Naive thymus-derived CD8-positive, alpha-beta T cell (primary cell): Measurements from ENCODE around the gene BEND7. TPM values are rescaled to one million over a fixed set of nuclear protein-coding genes. Genes with fewer than 3 reads are reported as not detected.
"Not testable (repeated sequence)": the region's sequence is repeated elsewhere in the genome, so short reads cannot be mapped to it uniquely, and the experiment has no call there.

Experiments used
- ATAC-seq, 2 donors: fragments of 150-1000 bp; cut with Tn5 transposase in 1 of 2; sonication (Bioruptor Pico), chemical (Tn5 transposase) in 1 of 2; 1 replicate in 1 of 2; 2 replicates in 1 of 2; pipeline ENCODE4 v1.10.0; 2021; ENCODE audit warnings: mild to moderate bottlenecking in 2 of 2, moderate library complexity in 2 of 2
- POLR2A ChIA-PET: fragments of 350-600 bp; sonication (Branson Sonifier 250); formaldehyde crosslinking; loops from one replicate; lab custom pipeline; 2021; ENCODE audit warnings: antibody characterized with exemption; lab: Charles Lee
- DNase-seq, 10 donors: peaks; one replicate each; pipeline versions ENCODE4 v3.0.0 to v3.0.0-alpha.2; 2020 to 2022
- H3K27ac Mint-ChIP-seq, 10 donors: one replicate each; pipeline ENCODE4 v1.8.0; 2020 to 2022; ENCODE audit warnings: mild to moderate bottlenecking in 10 of 10, mixed read lengths in 10 of 10, moderate library complexity in 4 of 10, inconsistent platforms in 1 of 10
- H3K27me3 Mint-ChIP-seq, 5 donors: one replicate each; pipeline ENCODE4 v1.8.0; 2021 to 2022; ENCODE audit warnings: mixed read lengths in 5 of 5
- H3K36me3 Mint-ChIP-seq, 3 donors: one replicate each; pipeline ENCODE4 v1.8.0; 2020 to 2022; ENCODE audit warnings: mixed read lengths in 3 of 3, mild to moderate bottlenecking in 2 of 3, inconsistent platforms in 1 of 3
- H3K4me1 Mint-ChIP-seq, 4 donors: one replicate each; pipeline ENCODE4 v1.8.0; 2021 to 2022; ENCODE audit warnings: mixed read lengths in 4 of 4
- H3K4me3 Mint-ChIP-seq, 10 donors: one replicate each; pipeline ENCODE4 v1.8.0; 2020 to 2022; ENCODE audit warnings: mild to moderate bottlenecking in 10 of 10, mixed read lengths in 10 of 10, moderate library complexity in 6 of 10, inconsistent platforms in 1 of 10
- H3K9me3 Mint-ChIP-seq, 9 donors: one replicate each; pipeline ENCODE4 v1.8.0; 2020 to 2022; ENCODE audit warnings: mixed read lengths in 9 of 9, mild to moderate bottlenecking in 3 of 9, inconsistent platforms in 1 of 9, moderate library complexity in 1 of 9
- polyA plus RNA-seq, 3 donors: library from polyadenylated mRNA; unstranded; fragments of 300-500 nt; fragmentation: Illumina TruSeq; gene quantifications; one replicate each; pipeline ENCODE4 v1.2.3, GENCODE V29; 2021
- total RNA-seq, 8 experiments: library from RNA in 2 of 8; stranded (reverse) in 2 of 8; gene quantifications; one replicate each; pipeline ENCODE4 v1.2.3 and lab custom pipeline; 2021 to 2026

Gene BEND7
- total RNA-seq = not detected
- polyA plus RNA-seq = not detected
- 0 to 0.09 (median 0) reads per million in 6 experiments for total RNA-seq (lab: John Stamatoyannopoulos, UW)

DNA sequence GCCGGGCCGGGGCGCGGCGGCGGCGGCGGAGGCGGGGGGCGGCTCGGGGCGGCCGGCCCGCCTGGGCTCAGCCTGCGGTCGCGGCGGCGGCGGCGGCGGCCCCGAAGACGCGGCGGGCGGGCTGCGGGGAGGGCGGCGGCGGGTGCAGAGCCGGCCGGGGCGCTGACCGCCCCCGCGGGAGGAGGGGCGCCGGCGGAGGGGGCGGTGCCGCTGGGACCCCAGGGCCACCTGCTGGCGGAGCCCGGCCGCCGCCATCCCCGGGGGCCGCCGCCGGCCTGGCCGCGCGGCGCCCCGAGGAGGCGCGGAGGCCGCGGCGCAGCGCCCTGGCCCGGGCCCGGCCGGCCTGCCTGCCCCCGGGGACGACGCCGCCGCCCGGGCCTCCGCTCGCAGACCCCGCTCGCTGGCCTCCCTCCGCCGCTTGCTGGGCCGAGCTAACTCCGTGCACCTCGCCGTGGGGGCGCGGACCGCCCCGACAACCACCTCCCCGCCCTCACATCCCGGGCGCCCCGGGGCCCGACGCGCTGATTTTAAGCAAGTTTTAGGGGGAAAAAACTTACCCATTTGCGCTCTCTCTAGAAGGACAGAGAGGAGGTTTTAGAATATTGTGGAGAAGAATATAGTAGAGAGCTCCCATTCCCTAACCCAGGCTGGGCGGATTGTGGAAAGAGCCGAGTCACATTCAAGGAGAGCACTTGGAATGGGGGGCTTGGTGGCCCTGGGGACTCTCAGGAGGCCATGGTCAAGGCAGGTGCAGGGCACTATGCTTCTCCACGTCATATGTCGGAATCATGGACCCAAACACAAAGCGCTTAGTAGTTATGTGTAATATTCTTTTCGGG lies at the start of gene BEND7:
TSS of gene BEND7 (minus strand) at position 140 of the 839 bp plus-strand sequence. CDS start 481 bp downstream, outside the sequence.
- H3K4me3 Mint-ChIP-seq = peak within 1 kb of the TSS; percentile 62 to 82 (median 77)
- H3K27ac Mint-ChIP-seq = peak within 1 kb of the TSS in 1 of 10 donors; percentile 59
- ATAC-seq = peak; percentile 45 to 60
- peaks cover 6 to 14% (median 8%) of the 10 kb centered on the region in 4 donors for H3K4me1 Mint-ChIP-seq
- peaks cover 0 to 6% (median 0%) of the 10 kb centered on the region in 3 donors for H3K36me3 Mint-ChIP-seq
- POLR2A ChIA-PET = no interaction called here
- peak in 1 of 10 donors; percentile 20 for DNase-seq
- no peaks in the 10 kb centered on the region for H3K9me3 Mint-ChIP-seq
- peaks cover 36 to 83% (median 52%) of the 10 kb centered on the region in 5 donors for H3K27me3 Mint-ChIP-seq

- Mint-ChIP-seq H3K4me1 (no peaks in the 10 kb centered on the region), H3K9me3 (peaks cover 2 to 17% (median 14%) of the 10 kb centered on the region in 9 donors), H3K36me3 (peaks cover 0 to 13% (median 0%) of the 10 kb centered on the region in 3 donors), H3K27me3 (peaks cover 10 to 38% (median 33%) of the 10 kb centered on the region in 5 donors), H3K27ac (no peak overlapping the region), H3K4me3 (no peak overlapping the region)
- DNase-seq = no peak
- POLR2A ChIA-PET = no interaction called here
- ATAC-seq = no peak
These were observed 45.1 kb upstream of the BEND7 start for GRCh38 chr10:13573960-13574359.

DNA sequence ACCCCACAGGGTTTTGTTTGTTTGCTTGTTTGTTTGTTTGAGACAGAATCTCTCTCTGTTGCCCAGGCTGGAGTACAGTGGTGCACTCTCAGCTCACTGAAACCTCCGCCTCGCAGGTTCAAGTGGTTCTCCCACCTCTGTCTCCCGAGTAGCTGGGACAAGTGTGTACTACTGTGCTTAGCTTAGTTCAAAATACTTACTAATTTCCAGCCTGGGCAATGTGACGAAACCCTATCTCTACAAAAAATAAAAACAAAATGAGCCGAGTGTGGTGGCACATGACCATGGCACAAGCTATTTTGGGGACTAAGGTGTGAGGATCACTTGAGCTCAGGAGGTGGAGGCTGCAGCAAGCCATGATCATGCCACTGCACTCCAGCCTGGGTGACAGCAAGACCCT lies 42.7 kb upstream of the BEND7 start:
- Mint-ChIP-seq H3K36me3 (peaks cover 0 to 13% (median 0%) of the 10 kb centered on the region in 3 donors), H3K9me3 (peaks cover 2 to 17% (median 14%) of the 10 kb centered on the region in 9 donors), H3K27me3 (peaks cover 14 to 30% (median 23%) of the 10 kb centered on the region in 5 donors), H3K4me3 (no peak overlapping the region), H3K4me1 (no peaks in the 10 kb centered on the region), H3K27ac (no peak overlapping the region)
- no peak for DNase-seq
- POLR2A ChIA-PET = interaction anchor here (0.6 kb wide), 1 partner anchor 105 kb away, joined by 4 read pairs; no protein-coding TSS in a partner anchor
- ATAC-seq = no peak

DNA sequence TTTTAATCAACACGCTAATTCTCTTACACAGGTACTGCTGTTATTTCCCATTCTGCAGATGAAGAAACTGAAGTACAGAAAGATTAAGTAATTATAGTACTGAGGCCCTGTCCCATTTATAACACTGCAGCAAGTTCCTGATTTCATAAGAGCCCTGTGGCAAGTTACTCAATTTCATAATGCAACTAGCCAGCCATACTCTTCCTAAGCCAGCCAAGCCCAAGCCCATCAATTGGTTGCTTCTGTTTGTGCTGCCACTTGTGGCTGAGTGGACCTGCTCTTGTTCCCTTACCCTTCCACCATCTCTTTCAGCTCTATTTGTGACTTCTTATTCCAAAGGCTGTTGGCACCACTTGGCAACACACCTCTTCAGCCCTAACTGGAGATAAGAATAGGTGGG lies 38.2 kb upstream of the BEND7 start:
- peaks cover 0 to 2% (median 0%) of the 10 kb centered on the region in 9 donors for H3K9me3 Mint-ChIP-seq
- H3K4me1 Mint-ChIP-seq = no peaks in the 10 kb centered on the region
- no peak overlapping the region for H3K27ac Mint-ChIP-seq
- no peak overlapping the region for H3K4me3 Mint-ChIP-seq
- ATAC-seq (no peak), DNase-seq (no peak)
- POLR2A ChIA-PET = no interaction called here
- H3K27me3 Mint-ChIP-seq = peaks cover 11 to 28% (median 17%) of the 10 kb centered on the region in 5 donors
- H3K36me3 Mint-ChIP-seq = no peaks in the 10 kb centered on the region

DNA sequence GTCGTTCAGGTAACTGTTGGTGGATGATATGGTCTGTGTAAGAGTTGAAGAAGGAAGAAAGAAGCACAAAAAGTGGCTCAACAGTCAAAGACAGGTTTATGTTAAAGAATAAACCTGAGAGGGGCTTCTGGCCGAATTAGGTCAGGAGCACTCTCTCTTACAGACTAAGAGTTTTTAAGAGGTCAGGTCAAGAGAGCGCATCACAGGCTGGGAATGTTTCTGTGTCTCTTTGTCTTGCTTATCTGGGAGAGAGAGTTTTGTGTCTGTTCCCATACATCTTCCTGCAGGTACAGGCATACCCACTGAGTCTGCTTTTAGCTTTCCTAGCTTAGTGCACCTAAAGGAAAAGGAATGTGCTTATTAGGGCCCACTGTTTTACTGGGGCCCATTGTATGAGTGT lies 35.8 kb upstream of the BEND7 start:
- peaks cover 9 to 27% (median 17%) of the 10 kb centered on the region in 5 donors for H3K27me3 Mint-ChIP-seq
- no peaks in the 10 kb centered on the region for H3K4me1 Mint-ChIP-seq
- POLR2A ChIA-PET = no interaction called here
- H3K27ac Mint-ChIP-seq = no peak overlapping the region
- ATAC-seq (no peak), DNase-seq (no peak)
- no peaks in the 10 kb centered on the region for H3K36me3 Mint-ChIP-seq
- peaks cover 0 to 2% (median 0%) of the 10 kb centered on the region in 9 donors for H3K9me3 Mint-ChIP-seq
- H3K4me3 Mint-ChIP-seq = no peak overlapping the region

DNA sequence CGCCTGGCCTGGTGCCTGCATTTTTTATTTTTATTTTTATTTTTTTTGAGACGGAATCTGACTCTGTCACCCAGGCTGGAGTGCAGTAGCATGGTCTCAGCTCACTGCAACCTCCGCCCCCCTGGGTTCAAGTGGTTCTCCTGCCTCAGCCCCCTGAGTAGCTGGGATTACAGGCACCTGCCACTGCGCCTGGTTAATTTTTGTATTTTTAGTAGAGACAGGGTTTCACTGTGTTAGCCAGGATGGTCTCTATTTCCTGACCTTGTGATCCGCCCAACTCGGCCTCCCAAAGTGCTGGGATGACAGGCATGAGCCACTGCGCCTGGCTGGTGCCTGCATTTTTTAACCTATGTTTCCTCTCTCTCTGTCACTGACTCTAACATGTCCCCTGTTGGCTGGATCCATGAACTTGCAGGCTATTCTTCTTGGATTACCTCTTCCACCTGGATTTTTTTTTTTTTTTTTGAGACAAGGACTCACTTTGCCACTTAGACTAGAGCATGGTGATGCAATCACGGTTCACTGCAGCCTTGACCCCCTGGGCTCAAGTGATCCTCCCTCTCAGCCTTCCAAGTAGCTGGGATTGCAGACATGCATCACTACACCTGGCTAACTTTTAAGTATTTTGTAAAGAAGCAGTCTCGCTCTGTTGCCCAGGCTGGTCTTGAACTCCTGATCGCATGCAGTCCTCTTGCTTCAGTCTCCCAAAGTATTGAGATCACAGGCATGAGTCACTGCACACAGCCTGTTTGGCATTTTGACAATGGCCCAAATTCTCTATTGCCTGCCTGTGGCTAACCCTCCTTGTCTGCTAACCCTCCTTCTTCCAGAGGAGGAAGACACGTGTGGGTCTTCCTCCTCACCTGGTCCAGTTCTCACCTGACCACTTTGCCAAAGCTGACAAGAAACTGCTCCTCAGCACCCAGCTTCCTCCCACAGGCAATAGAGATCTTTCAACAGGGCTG lies 34.9 kb upstream of the BEND7 start:
- Mint-ChIP-seq H3K4me1 (no peaks in the 10 kb centered on the region), H3K27ac (no peak overlapping the region), H3K27me3 (peaks cover 2 to 19% (median 15%) of the 10 kb centered on the region in 5 donors), H3K36me3 (no peaks in the 10 kb centered on the region), H3K4me3 (no peak overlapping the region), H3K9me3 (peaks cover 0 to 2% (median 0%) of the 10 kb centered on the region in 9 donors)
- POLR2A ChIA-PET = no interaction called here
- no peak for DNase-seq
- ATAC-seq = no peak

GRCh38 chr10:13560597-13560996 lies 31.8 kb upstream of the BEND7 start:
- Mint-ChIP-seq H3K4me3 (no peak overlapping the region), H3K27ac (no peak overlapping the region), H3K4me1 (no peaks in the 10 kb centered on the region), H3K9me3 (peaks cover 0 to 4% (median 0%) of the 10 kb centered on the region in 9 donors), H3K36me3 (no peaks in the 10 kb centered on the region), H3K27me3 (peaks cover 2 to 13% (median 9%) of the 10 kb centered on the region in 5 donors)
- DNase-seq = no peak
- POLR2A ChIA-PET = no interaction called here
- no peak for ATAC-seq

- H3K9me3 Mint-ChIP-seq = peaks cover 0 to 4% (median 0%) of the 10 kb centered on the region in 9 donors
- POLR2A ChIA-PET = no interaction called here
- H3K36me3 Mint-ChIP-seq = no peaks in the 10 kb centered on the region
- H3K27me3 Mint-ChIP-seq = peaks cover 0 to 14% (median 5%) of the 10 kb centered on the region in 5 donors
- no peak overlapping the region for H3K27ac Mint-ChIP-seq
- ATAC-seq (no peak), DNase-seq (no peak)
- no peaks in the 10 kb centered on the region for H3K4me1 Mint-ChIP-seq
- H3K4me3 Mint-ChIP-seq = no peak overlapping the region
These were observed 30.4 kb upstream of the BEND7 start for GRCh38 chr10:13559124-13559700.

GRCh38 chr10:13555884-13556510 lies 27.2 kb upstream of the BEND7 start:
- Mint-ChIP-seq H3K27ac (no peak overlapping the region), H3K36me3 (peaks cover 0 to 5% (median 4%) of the 10 kb centered on the region in 3 donors), H3K4me3 (no peak overlapping the region), H3K27me3 (peaks cover 7 to 20% (median 9%) of the 10 kb centered on the region in 5 donors), H3K4me1 (no peaks in the 10 kb centered on the region), H3K9me3 (peaks cover 0 to 11% (median 7%) of the 10 kb centered on the region in 9 donors)
- ATAC-seq (no peak), DNase-seq (no peak)
- POLR2A ChIA-PET = no interaction called here

- Mint-ChIP-seq H3K4me3 (no peak overlapping the region), H3K9me3 (peaks cover 12 to 40% (median 33%) of the 10 kb centered on the region in 9 donors), H3K27me3 (peaks cover 19 to 40% (median 30%) of the 10 kb centered on the region in 5 donors), H3K36me3 (peaks cover 0 to 33% (median 11%) of the 10 kb centered on the region in 3 donors), H3K4me1 (no peaks in the 10 kb centered on the region), H3K27ac (no peak overlapping the region)
- ATAC-seq = no peak
- POLR2A ChIA-PET = no interaction called here
- no peak for DNase-seq
These were observed 22.0 kb upstream of the BEND7 start for GRCh38 chr10:13550802-13551201.

DNA sequence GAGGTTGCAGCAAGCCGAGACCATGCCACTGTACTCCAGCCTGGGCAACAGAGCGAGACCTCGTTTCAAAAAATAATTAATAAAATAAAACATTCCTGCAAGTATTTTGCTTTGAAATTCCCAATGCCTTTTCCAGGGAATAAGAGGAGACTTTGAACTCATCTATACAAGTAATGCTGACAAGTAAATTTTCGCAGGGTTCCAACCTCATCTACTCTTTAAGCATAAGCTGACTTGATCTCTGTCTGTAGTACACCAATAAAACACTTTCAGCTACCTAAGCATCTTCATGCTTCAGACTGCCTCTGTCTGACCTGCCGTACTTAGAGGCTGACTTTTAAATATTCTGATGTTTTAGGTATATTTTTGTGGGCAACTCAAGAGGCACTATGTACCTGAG lies 13.7 kb upstream of the BEND7 start:
- peaks cover 39 to 71% (median 53%) of the 10 kb centered on the region in 5 donors for H3K27me3 Mint-ChIP-seq
- no peak overlapping the region for H3K4me3 Mint-ChIP-seq
- H3K4me1 Mint-ChIP-seq = no peaks in the 10 kb centered on the region
- DNase-seq = no peak
- no peaks in the 10 kb centered on the region for H3K36me3 Mint-ChIP-seq
- POLR2A ChIA-PET = no interaction called here
- ATAC-seq = no peak
- peaks cover 0 to 6% (median 0%) of the 10 kb centered on the region in 9 donors for H3K9me3 Mint-ChIP-seq
- H3K27ac Mint-ChIP-seq = no peak overlapping the region

DNA sequence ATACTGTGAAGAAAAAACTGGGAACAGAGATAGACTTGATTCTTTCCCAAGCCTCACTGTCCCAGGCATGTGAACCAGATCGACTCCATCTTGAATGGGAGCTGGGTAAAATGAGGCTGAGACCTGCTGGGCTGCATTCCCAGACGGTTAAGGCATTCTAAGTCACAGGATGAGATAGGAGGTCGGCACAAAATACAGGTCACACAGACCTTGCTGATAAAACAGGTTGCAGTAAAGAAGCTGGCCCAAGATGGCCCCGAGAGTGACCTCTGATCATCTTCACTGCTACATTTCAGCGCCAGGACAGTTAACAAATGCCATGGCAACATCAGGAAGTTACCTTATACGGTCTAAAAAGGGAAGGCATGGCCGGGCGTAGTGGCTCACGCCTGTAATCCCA lies 9.2 kb upstream of the BEND7 start:
- ATAC-seq, H3K4me1 Mint-ChIP-seq, H3K27ac Mint-ChIP-seq, DNase-seq, H3K4me3 Mint-ChIP-seq, POLR2A ChIA-PET, H3K9me3 Mint-ChIP-seq, H3K36me3 Mint-ChIP-seq: not testable (repeated sequence)
- H3K27me3 Mint-ChIP-seq = peaks cover 29 to 77% (median 48%) of the 10 kb centered on the region in 5 donors
